ENCODE data around the gene SLC22A31. TPM values are rescaled to one million over a fixed set of nuclear protein-coding genes. Genes with fewer than 3 reads are reported as not detected.
"Not testable (repeated sequence)": the region's sequence is repeated elsewhere in the genome, so short reads cannot be mapped to it uniquely, and the experiment has no call there.

The SLC22A31 gene
- total RNA-seq, 1 experiment from 2014 or later = not detected

- no peak overlapping the region for H3K4me3 ChIP-seq (ENCODE audit: low read length)
- H3K9ac ChIP-seq (ENCODE audit: low read length) = no peak overlapping the region
- no peaks in the 10 kb centered on the region for H3K27me3 ChIP-seq (ENCODE audit: low read length)
- no peaks in the 10 kb centered on the region for H3K79me2 ChIP-seq (ENCODE audit: low read length)
- no peak overlapping the region for H3K4me2 ChIP-seq (ENCODE audit: low read depth, low read length, poor library complexity, severe bottlenecking)
- H4K20me1 ChIP-seq (ENCODE audit: insufficient read depth, low read depth, low read length) = peaks cover 11% of the 10 kb centered on the region; the same call in 1 of the 2 replicates
- peaks cover 7% of the 10 kb centered on the region for H3K4me1 ChIP-seq (ENCODE audit: low read length)
- H3K36me3 ChIP-seq (ENCODE audit: insufficient read depth, low read length) = no peaks in the 10 kb centered on the region
- H2AFZ ChIP-seq (ENCODE audit: low read length) = no peak overlapping the region
- DNase-seq = peak; percentile 93
- H3K9me3 ChIP-seq (ENCODE audit: low read length) = no peaks in the 10 kb centered on the region
- no peaks in the 10 kb centered on the region for H3K9me2 ChIP-seq (replicated peaks; ENCODE audit: insufficient read depth, low read length)
- H3K27ac ChIP-seq (ENCODE audit: low read length) = no peak overlapping the region
These were observed 32.9 kb downstream of the SLC22A31 start for GRCh38 chr16:89167425-89167941.

- H2AFZ ChIP-seq (ENCODE audit: low read length) = no peak overlapping the region
- no peak for DNase-seq
- peaks cover 6% of the 10 kb centered on the region for H3K4me1 ChIP-seq (ENCODE audit: low read length)
These were observed 33.5 kb downstream of the SLC22A31 start for GRCh38 chr16:89166696-89167424.

GRCh38 chr16:89165681-89165979 lies 34.7 kb downstream of the SLC22A31 start:
- H3K36me3 ChIP-seq (ENCODE audit: insufficient read depth, low read length); H3K79me2 ChIP-seq (ENCODE audit: low read length); H3K4me3 ChIP-seq (ENCODE audit: low read length); H2AFZ ChIP-seq (ENCODE audit: low read length); H4K20me1 ChIP-seq (ENCODE audit: insufficient read depth, low read depth, low read length); H3K4me2 ChIP-seq (ENCODE audit: low read depth, low read length, poor library complexity, severe bottlenecking); H3K9me2 ChIP-seq (replicated peaks; ENCODE audit: insufficient read depth, low read length); H3K9ac ChIP-seq (ENCODE audit: low read length); H3K4me1 ChIP-seq (ENCODE audit: low read length); H3K27ac ChIP-seq (ENCODE audit: low read length); H3K27me3 ChIP-seq (ENCODE audit: low read length); H3K9me3 ChIP-seq (ENCODE audit: low read length); DNase-seq: not testable (repeated sequence)

More at GRCh38 chr16:89166696-89167424, 33.5 kb downstream of the SLC22A31 start:
- no peaks in the 10 kb centered on the region for H3K9me2 ChIP-seq (replicated peaks; ENCODE audit: insufficient read depth, low read length)
- no peak overlapping the region for H3K4me2 ChIP-seq (ENCODE audit: low read depth, low read length, poor library complexity, severe bottlenecking)
- no peaks in the 10 kb centered on the region for H3K36me3 ChIP-seq (ENCODE audit: insufficient read depth, low read length)
- H3K27me3 ChIP-seq (ENCODE audit: low read length) = no peaks in the 10 kb centered on the region
- peaks cover 10% of the 10 kb centered on the region; the same call in 1 of the 2 replicates for H4K20me1 ChIP-seq (ENCODE audit: insufficient read depth, low read depth, low read length)
- no peaks in the 10 kb centered on the region for H3K9me3 ChIP-seq (ENCODE audit: low read length)
- no peak overlapping the region for H3K4me3 ChIP-seq (ENCODE audit: low read length)
- no peak overlapping the region for H3K9ac ChIP-seq (ENCODE audit: low read length)
- no peaks in the 10 kb centered on the region for H3K79me2 ChIP-seq (ENCODE audit: low read length)
- no peak overlapping the region for H3K27ac ChIP-seq (ENCODE audit: low read length)

GRCh38 chr16:89164847-89165680 lies 35.3 kb downstream of the SLC22A31 start:
- no peak overlapping the region for H3K9ac ChIP-seq (ENCODE audit: low read length)
- H3K27ac ChIP-seq (ENCODE audit: low read length) = no peak overlapping the region
- H3K9me3 ChIP-seq (ENCODE audit: low read length) = no peaks in the 10 kb centered on the region
- DNase-seq = no peak
- H3K4me1 ChIP-seq (ENCODE audit: low read length) = peaks cover 4% of the 10 kb centered on the region
- no peaks in the 10 kb centered on the region for H3K79me2 ChIP-seq (ENCODE audit: low read length)
- no peaks in the 10 kb centered on the region for H3K27me3 ChIP-seq (ENCODE audit: low read length)
- no peak overlapping the region for H2AFZ ChIP-seq (ENCODE audit: low read length)
- H3K36me3 ChIP-seq (ENCODE audit: insufficient read depth, low read length) = no peaks in the 10 kb centered on the region
- H4K20me1 ChIP-seq (ENCODE audit: insufficient read depth, low read depth, low read length) = peaks cover 8% of the 10 kb centered on the region; the same call in 1 of the 2 replicates
- H3K4me3 ChIP-seq (ENCODE audit: low read length) = no peak overlapping the region
- H3K4me2 ChIP-seq (ENCODE audit: low read depth, low read length, poor library complexity, severe bottlenecking) = no peak overlapping the region
- no peaks in the 10 kb centered on the region for H3K9me2 ChIP-seq (replicated peaks; ENCODE audit: insufficient read depth, low read length)

- H2AFZ ChIP-seq (ENCODE audit: low read length) = no peak overlapping the region
- no peaks in the 10 kb centered on the region for H3K36me3 ChIP-seq (ENCODE audit: insufficient read depth, low read length)
- peaks cover 8% of the 10 kb centered on the region; the same call in 1 of the 2 replicates for H4K20me1 ChIP-seq (ENCODE audit: insufficient read depth, low read depth, low read length)
- H3K4me2 ChIP-seq (ENCODE audit: low read depth, low read length, poor library complexity, severe bottlenecking) = no peak overlapping the region
- DNase-seq = no peak
- H3K4me1 ChIP-seq (ENCODE audit: low read length) = peaks cover 4% of the 10 kb centered on the region
- no peaks in the 10 kb centered on the region for H3K27me3 ChIP-seq (ENCODE audit: low read length)
- no peaks in the 10 kb centered on the region for H3K9me2 ChIP-seq (replicated peaks; ENCODE audit: insufficient read depth, low read length)
- no peak overlapping the region for H3K9ac ChIP-seq (ENCODE audit: low read length)
- H3K27ac ChIP-seq (ENCODE audit: low read length) = no peak overlapping the region
- no peaks in the 10 kb centered on the region; the same call in 1 of the 2 replicates for H3K9me3 ChIP-seq (ENCODE audit: low read length)
- H3K4me3 ChIP-seq (ENCODE audit: low read length) = no peak overlapping the region
- H3K79me2 ChIP-seq (ENCODE audit: low read length) = no peaks in the 10 kb centered on the region
These were observed 35.9 kb downstream of the SLC22A31 start for GRCh38 chr16:89164436-89164835.

GRCh38 chr16:89163297-89163696 lies 37.0 kb downstream of the SLC22A31 start:
- DNase-seq = no peak
- no peak overlapping the region for H3K27ac ChIP-seq (ENCODE audit: low read length)
- H4K20me1 ChIP-seq (ENCODE audit: insufficient read depth, low read depth, low read length) = peaks cover 8% of the 10 kb centered on the region; the same call in 1 of the 2 replicates
- H3K9me3 ChIP-seq (ENCODE audit: low read length) = no peaks in the 10 kb centered on the region; the same call in 1 of the 2 replicates
- H3K4me1 ChIP-seq (ENCODE audit: low read length) = peaks cover 4% of the 10 kb centered on the region
- no peaks in the 10 kb centered on the region for H3K79me2 ChIP-seq (ENCODE audit: low read length)
- no peaks in the 10 kb centered on the region for H3K27me3 ChIP-seq (ENCODE audit: low read length)
- no peaks in the 10 kb centered on the region for H3K36me3 ChIP-seq (ENCODE audit: insufficient read depth, low read length)
- H3K9ac ChIP-seq (ENCODE audit: low read length) = no peak overlapping the region
- H3K4me3 ChIP-seq (ENCODE audit: low read length) = no peak overlapping the region
- no peaks in the 10 kb centered on the region for H3K9me2 ChIP-seq (replicated peaks; ENCODE audit: insufficient read depth, low read length)
- no peak overlapping the region for H2AFZ ChIP-seq (ENCODE audit: low read length)
- no peak overlapping the region for H3K4me2 ChIP-seq (ENCODE audit: low read depth, low read length, poor library complexity, severe bottlenecking)

GRCh38 chr16:89161763-89162713 lies 38.3 kb downstream of the SLC22A31 start:
- H4K20me1 ChIP-seq (ENCODE audit: insufficient read depth, low read depth, low read length) = peaks cover 5% of the 10 kb centered on the region; the same call in 1 of the 2 replicates
- no peak overlapping the region for H3K4me2 ChIP-seq (ENCODE audit: low read depth, low read length, poor library complexity, severe bottlenecking)
- DNase-seq = no peak
- no peaks in the 10 kb centered on the region for H3K79me2 ChIP-seq (ENCODE audit: low read length)
- no peaks in the 10 kb centered on the region; the same call in 1 of the 2 replicates for H3K9me3 ChIP-seq (ENCODE audit: low read length)
- H3K4me1 ChIP-seq (ENCODE audit: low read length) = peaks cover under 1% of the 10 kb centered on the region; the same call in 1 of the 2 replicates
- H2AFZ ChIP-seq (ENCODE audit: low read length) = no peak overlapping the region
- no peaks in the 10 kb centered on the region for H3K9me2 ChIP-seq (replicated peaks; ENCODE audit: insufficient read depth, low read length)
- H3K9ac ChIP-seq (ENCODE audit: low read length) = no peak overlapping the region
- H3K4me3 ChIP-seq (ENCODE audit: low read length) = no peak overlapping the region
- no peak overlapping the region for H3K27ac ChIP-seq (ENCODE audit: low read length)
- H3K27me3 ChIP-seq (ENCODE audit: low read length) = no peaks in the 10 kb centered on the region
- no peaks in the 10 kb centered on the region for H3K36me3 ChIP-seq (ENCODE audit: insufficient read depth, low read length)

Data from Karpas-422 (cell line).